H1 (cell line): ENCODE results near the gene NUDT9. TPM values are rescaled to one million over a fixed set of nuclear protein-coding genes. Genes with fewer than 3 reads are reported as not detected.

ENCODE experiments used
- BACH1 ChIP-seq: IDR thresholded peaks from 2 replicates; pipeline ENCODE4 v1.6.1; 2012; ENCODE audit warnings: low read length, improper control_type of control experiment
- BRCA1 ChIP-seq: IDR thresholded peaks from 2 replicates; pipeline ENCODE4 v1.6.1; 2012; ENCODE audit warnings: low read depth, low read length, improper control_type of control experiment
- EZH2 ChIP-seq: fragments of 200-600 bp; sonication (generic); IDR thresholded peaks from 2 replicates; pipeline ENCODE4 v1.7.1; 2012; ENCODE audit warnings: low read depth, mild to moderate bottlenecking, moderate library complexity, low read length, inconsistent platforms; ENCODE audit not compliant: severe bottlenecking
- GTF2F1 ChIP-seq: IDR thresholded peaks from 2 replicates; pipeline ENCODE4 v1.6.1; 2012; ENCODE audit warnings: low read depth, low read length, improper control_type of control experiment, borderline replicate concordance
- JUND ChIP-seq: IDR thresholded peaks from 2 replicates; pipeline ENCODE4 v1.6.1; 2011; ENCODE audit warnings: mild to moderate bottlenecking, improper control_type of control experiment, low read length
- KDM1A ChIP-seq: fragments of 200-600, 300-600 bp; sonication (generic); IDR thresholded peaks from 2 replicates; pipeline ENCODE4 v1.7.1; 2016; ENCODE audit warnings: mild to moderate bottlenecking, low read length, borderline replicate concordance
- NRF1 ChIP-seq: IDR thresholded peaks from 2 replicates; pipeline ENCODE4 v1.6.1; 2011; ENCODE audit warnings: mild to moderate bottlenecking, low read depth, low read length, improper control_type of control experiment
- SIN3A ChIP-seq, 2 experiments: IDR thresholded peaks in 1 of 2; conservative IDR thresholded peaks in 1 of 2; 2 replicates each; pipeline ENCODE4 v1.6.1; 2011 to 2012; ENCODE audit warnings: low read length in 2 of 2, improper control_type of control experiment in 1 of 2, low read depth in 1 of 2, mild to moderate bottlenecking in 1 of 2
- SIX5 ChIP-seq: IDR thresholded peaks from 2 replicates; pipeline ENCODE4 v1.6.1; 2011; ENCODE audit warnings: mild to moderate bottlenecking, low read depth, low read length
- TBP ChIP-seq: IDR thresholded peaks from 2 replicates; pipeline ENCODE4 v1.6.1; 2011; ENCODE audit warnings: low read depth, low read length, improper control_type of control experiment
- YY1 ChIP-seq: IDR thresholded peaks from 2 replicates; pipeline ENCODE4 v1.6.1; 2011; ENCODE audit warnings: low read depth, mild to moderate bottlenecking, low read length
- polyA plus RNA-seq, 7 experiments: library from polyadenylated mRNA; depleted of rRNA in 3 of 7; stranded (reverse) in 5 of 7; unstranded in 2 of 7; fragments of >200 nt in 5 of 7; fragments of 200-250 nt in 2 of 7; gene quantifications; 1 replicate in 5 of 7; 2 replicates in 1 of 7; 4 replicates in 1 of 7; pipeline versions ENCODE4 v1.2.1 to v1.2.3, GENCODE V29; 2011 to 2013; ENCODE audit warnings: missing spikeins in 2 of 7, mixed read lengths in 2 of 7
- total RNA-seq: library from RNA; stranded (reverse); fragmentation: NEBNext Ultra II Directional; extraction: Animal tissue kit (Norgen Biotek cat#: 25700); gene quantifications from 2 replicates; pipeline ENCODE4 v1.2.1, GENCODE V29; 2021
- TF ChIP-seq, protein P1 (sequence below): fragments of 300-600 bp; sonication (generic); IDR thresholded peaks from 2 replicates; pipeline ENCODE4 v1.7.1; 2012; ENCODE audit warnings: low read length, moderate library complexity, mild to moderate bottlenecking, inconsistent platforms; ENCODE audit not compliant: insufficient replicate concordance

The NUDT9 gene
- total and polyA plus RNA-seq, 2 of the 8 experiments (the other 6 are each of a cell fraction or from before 2014, with no cell fraction given), result 13.2 to 27.6 TPM

GRCh38 chr4:87405211-87405820 lies 17.1 kb upstream of the NUDT9 start (continued):
- TF ChIP-seq, protein P1, sequence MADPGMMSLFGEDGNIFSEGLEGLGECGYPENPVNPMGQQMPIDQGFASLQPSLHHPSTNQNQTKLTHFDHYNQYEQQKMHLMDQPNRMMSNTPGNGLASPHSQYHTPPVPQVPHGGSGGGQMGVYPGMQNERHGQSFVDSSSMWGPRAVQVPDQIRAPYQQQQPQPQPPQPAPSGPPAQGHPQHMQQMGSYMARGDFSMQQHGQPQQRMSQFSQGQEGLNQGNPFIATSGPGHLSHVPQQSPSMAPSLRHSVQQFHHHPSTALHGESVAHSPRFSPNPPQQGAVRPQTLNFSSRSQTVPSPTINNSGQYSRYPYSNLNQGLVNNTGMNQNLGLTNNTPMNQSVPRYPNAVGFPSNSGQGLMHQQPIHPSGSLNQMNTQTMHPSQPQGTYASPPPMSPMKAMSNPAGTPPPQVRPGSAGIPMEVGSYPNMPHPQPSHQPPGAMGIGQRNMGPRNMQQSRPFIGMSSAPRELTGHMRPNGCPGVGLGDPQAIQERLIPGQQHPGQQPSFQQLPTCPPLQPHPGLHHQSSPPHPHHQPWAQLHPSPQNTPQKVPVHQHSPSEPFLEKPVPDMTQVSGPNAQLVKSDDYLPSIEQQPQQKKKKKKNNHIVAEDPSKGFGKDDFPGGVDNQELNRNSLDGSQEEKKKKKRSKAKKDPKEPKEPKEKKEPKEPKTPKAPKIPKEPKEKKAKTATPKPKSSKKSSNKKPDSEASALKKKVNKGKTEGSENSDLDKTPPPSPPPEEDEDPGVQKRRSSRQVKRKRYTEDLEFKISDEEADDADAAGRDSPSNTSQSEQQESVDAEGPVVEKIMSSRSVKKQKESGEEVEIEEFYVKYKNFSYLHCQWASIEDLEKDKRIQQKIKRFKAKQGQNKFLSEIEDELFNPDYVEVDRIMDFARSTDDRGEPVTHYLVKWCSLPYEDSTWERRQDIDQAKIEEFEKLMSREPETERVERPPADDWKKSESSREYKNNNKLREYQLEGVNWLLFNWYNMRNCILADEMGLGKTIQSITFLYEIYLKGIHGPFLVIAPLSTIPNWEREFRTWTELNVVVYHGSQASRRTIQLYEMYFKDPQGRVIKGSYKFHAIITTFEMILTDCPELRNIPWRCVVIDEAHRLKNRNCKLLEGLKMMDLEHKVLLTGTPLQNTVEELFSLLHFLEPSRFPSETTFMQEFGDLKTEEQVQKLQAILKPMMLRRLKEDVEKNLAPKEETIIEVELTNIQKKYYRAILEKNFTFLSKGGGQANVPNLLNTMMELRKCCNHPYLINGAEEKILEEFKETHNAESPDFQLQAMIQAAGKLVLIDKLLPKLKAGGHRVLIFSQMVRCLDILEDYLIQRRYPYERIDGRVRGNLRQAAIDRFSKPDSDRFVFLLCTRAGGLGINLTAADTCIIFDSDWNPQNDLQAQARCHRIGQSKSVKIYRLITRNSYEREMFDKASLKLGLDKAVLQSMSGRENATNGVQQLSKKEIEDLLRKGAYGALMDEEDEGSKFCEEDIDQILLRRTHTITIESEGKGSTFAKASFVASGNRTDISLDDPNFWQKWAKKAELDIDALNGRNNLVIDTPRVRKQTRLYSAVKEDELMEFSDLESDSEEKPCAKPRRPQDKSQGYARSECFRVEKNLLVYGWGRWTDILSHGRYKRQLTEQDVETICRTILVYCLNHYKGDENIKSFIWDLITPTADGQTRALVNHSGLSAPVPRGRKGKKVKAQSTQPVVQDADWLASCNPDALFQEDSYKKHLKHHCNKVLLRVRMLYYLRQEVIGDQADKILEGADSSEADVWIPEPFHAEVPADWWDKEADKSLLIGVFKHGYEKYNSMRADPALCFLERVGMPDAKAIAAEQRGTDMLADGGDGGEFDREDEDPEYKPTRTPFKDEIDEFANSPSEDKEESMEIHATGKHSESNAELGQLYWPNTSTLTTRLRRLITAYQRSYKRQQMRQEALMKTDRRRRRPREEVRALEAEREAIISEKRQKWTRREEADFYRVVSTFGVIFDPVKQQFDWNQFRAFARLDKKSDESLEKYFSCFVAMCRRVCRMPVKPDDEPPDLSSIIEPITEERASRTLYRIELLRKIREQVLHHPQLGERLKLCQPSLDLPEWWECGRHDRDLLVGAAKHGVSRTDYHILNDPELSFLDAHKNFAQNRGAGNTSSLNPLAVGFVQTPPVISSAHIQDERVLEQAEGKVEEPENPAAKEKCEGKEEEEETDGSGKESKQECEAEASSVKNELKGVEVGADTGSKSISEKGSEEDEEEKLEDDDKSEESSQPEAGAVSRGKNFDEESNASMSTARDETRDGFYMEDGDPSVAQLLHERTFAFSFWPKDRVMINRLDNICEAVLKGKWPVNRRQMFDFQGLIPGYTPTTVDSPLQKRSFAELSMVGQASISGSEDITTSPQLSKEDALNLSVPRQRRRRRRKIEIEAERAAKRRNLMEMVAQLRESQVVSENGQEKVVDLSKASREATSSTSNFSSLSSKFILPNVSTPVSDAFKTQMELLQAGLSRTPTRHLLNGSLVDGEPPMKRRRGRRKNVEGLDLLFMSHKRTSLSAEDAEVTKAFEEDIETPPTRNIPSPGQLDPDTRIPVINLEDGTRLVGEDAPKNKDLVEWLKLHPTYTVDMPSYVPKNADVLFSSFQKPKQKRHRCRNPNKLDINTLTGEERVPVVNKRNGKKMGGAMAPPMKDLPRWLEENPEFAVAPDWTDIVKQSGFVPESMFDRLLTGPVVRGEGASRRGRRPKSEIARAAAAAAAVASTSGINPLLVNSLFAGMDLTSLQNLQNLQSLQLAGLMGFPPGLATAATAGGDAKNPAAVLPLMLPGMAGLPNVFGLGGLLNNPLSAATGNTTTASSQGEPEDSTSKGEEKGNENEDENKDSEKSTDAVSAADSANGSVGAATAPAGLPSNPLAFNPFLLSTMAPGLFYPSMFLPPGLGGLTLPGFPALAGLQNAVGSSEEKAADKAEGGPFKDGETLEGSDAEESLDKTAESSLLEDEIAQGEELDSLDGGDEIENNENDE, result no peak
- TF ChIP-seq EZH2 (no peak), BACH1 (no peak), GTF2F1 (no peak), TBP (no peak), NRF1 (no peak), KDM1A (no peak), SIX5 (no peak), YY1 (no peak), SIN3A (conservative IDR thresholded peaks at IDR 0.05 in 1 of 2, IDR thresholded peaks at IDR 0.05 in 1 of 2; ENCODE audit: low read depth in 1 of 2, low read length in 2 of 2) (no peak), BRCA1 (no peak), JUND (no peak)
